Activated CD8-positive, alpha-beta memory T cell treated with anti-CD3 and anti-CD28 coated beads, Interleukin-2, amount 50 U/mL, for 48 hours (primary cell): Measurements from ENCODE around the gene VPS13D.
"Not testable (repeated sequence)": the region's sequence is repeated elsewhere in the genome, so short reads cannot be mapped to it uniquely, and the experiment has no call there.

Source experiments
- DNase-seq: peaks from one replicate; pipeline ENCODE4 v3.0.0-alpha.2; 2020

The VPS13D gene

DNA sequence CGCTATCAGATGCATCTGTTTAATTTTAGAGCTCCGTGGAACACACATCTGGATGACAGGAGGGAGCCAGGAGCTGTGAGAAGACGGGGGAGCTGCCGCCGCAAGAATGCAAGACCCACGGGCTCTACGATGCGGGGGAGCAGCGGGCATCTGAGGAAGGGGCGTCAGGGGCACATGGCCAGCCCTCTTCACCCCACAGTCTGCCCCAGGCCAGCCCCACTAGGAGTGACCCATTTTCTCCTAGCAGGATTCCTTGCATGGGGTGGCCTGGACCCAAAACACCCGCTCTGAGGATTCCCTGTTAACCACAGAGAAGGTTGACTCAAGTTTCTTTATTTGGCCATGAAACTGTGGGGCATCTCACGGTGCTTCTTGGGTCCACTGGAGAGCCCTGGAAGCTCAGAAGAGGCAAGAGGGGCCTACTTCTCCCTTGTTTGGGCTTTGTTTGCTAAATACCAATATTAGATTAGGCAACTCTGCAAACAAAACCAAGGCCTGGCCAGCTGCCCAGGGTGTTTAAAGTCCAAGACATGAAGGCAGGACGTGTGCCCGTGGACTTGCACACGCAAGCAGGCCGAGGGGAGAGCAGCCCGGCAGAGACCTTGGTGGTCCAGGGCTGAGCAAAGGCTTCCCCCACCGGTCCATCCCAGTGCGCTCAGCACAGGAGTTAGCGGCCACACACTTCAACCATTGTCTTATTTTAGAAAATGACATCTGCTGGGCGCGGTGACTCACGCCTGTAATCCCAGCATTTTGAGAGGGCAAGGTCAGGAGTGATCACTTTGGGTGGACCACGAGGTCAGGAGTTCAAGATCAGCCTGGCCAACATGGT, 298.4 kb downstream of the VPS13D start:
- DNase-seq = no peak

DNA sequence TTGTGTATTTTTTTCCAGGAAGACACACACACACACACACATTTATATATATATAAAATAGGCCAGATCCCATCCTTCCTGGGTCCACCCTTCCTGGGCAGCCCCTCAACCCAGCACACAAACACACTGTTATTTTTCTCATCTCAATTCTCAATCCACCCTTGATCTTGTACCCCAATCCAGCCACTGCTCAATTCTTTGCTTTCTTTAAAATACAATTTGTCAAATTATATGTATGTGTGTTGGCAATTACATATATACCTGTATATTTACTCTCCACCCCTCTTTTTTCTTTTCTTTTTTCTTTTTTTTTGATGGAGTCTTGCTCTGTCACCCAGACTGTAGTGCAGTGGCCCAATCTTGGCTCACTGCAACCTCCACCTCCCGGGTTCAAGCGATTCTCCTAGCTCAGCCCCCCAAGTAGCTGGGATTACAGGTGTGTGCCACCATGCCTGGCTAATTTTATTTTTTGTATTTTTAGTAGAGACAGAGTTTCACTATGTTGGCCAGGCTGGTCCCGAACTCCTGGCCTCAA, 299.9 kb downstream of the VPS13D start:
- DNase-seq = no peak

DNA sequence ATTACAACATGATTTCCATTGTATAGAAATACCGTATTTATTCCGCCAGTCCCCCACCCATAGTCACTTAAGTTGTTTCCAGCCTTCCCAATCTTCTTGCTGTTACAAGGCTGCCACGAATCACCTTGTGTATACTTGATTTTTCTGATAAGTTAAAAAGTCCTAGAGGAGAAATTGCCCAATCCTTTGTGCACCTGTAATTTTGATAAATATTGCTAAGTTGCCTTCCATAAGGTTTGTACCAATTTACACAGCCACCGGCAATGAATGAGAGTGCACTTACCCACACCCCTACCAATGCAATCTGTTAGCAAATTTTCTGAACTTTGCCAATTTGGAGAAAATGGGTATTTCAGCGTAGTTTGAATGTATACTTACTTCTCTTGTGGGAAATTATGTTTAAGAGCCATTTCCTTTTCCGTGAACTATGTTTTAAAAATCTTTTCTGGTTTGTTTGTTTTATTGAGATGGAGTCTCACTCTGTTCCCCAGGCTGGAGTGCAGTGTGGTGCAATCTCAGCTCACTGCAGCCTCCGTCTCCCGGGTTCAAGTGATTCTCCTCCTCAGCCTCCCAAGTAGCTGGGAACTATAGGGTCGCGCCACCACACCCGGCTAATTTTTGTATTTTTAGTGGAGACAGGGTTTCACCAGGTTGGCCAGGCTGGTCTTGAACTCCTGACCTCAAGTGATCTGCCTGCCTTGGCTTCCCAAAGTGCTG, 300.8 kb downstream of the VPS13D start:
- no peak for DNase-seq

DNA sequence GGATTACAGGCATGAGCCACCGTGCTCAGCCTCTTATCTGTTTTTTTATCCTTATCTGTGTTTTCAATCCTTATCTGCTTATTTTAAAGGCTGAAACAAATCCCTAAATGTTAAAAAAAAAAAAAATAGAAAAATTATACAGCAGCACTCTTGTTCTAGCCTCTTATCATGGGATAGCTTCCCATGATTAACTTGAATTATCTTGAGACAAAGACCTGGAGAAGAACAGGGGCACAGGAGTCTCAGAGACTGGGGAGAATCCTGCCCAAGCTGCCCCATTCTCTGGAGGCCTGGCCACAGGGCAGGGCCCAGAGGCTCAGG, 301.3 kb downstream of the VPS13D start:
- DNase-seq = no peak

DNA sequence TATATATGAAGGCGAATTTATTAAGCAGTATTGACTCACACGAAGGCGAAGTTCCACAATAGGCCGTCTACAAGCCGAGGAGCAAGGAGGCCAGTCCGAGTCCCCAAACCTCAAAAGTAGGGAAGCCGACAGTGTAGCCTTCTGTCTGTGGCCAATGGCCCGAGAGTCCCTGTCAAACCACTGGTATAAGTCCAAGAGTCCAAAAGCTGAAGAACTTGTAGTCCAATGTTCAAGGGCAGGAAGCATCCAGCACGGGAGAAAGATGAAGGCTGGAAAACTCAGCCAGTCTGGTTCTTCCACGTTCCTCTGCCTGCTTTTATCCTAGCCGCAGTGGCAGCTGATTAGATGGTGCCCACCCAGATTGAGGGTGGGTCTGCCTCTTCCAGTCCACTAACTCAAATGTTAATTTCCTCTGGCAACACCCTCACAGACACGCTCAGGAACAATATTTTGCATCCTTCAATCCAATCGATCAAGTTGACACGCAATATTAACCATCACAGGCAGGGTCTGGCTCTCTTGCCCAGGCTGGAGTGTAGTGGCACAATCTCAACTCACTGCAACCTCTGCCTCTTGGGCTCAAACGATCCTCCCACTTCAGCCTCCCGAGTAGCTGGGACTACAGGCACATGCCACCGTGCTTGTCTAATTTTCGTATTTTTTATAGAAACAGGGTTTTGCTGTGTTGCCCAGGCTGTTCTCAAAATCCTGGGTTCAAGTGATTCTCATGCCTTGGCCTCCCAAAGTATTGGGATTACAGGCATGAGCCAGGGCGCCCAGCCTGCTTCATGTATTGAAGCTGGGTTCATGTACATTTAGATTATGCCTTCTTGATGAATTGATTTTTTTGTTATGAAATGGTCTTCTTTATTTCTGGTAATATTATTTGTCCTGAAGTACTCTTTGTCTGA, 302.8 kb downstream of the VPS13D start:
- DNase-seq = no peak

DNA sequence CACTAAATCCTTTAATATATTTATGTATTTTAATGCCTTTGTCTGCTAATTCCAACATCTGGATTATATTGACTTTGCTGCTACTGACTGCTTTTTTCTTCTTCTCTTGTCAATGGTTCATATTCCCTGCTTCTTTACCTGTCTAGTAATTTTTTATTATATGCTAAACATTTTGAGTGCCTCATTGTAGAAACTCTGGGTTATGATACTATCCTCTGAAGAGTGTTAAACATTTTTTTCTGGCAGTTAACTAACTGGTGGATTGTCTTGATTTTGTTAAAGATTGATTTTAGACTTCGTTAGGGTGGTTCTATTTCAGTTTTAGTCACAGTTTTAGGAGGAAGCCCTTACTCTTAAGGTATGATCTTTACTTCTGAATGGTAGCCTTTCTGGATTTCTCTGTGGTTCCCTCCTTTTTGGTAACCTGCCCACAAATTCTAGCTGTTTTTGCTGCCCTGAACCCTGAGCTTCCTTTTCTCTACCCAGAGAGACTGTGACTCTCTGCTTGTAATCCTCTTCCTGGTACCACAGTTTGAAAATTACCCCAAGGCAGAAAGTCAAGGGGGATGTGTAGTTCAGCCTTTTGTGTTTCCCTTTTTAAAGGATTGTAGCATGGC, 306.3 kb downstream of the VPS13D start:
- DNase-seq = no peak

DNA sequence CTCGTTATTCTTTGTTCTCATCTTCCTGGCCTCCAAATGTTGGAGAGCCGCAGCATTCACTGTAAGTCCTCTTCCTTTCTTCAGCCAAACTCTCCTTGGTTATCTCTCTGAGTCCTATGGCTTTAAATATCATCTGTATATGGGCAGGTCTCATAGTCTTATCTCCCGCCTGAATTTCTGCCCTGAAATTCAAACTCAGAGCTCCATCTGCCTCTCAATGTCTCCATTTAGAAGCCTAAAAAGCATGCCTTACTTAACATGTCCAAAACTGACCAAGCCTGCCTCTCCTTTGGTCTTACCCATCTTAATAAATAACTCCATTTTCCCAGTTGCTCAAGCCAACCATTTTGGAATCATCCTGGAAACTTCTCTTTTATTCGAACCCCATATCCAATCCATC, 307.5 kb downstream of the VPS13D start:
- DNase-seq = no peak

DNA sequence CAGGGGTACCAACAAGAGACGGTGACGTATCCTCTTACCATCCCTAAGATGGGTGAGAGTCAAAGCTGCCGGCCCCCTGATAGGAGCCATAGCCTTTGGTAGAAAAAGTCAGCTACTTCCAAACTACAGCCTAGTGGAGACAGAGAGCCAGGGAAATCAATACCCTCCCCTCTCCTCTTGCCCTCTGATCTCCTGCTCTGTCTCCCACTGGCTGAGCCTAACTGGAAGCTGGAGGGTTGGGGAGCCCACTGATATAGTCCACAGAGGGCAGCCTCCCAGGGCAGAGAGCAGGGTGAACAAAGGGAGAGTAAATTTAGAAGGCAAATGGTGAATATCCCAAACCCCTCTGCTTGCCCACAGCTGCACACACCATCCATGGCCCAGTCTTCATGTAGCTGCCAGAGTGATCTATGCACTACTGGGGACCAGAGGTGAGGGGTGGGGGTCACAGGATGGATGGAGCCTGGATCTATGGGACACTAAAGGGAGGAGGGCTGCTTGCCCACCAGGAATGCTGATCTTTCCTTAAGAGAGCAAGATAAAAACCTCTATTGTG, 308.2 kb downstream of the VPS13D start:
- no peak for DNase-seq

DNA sequence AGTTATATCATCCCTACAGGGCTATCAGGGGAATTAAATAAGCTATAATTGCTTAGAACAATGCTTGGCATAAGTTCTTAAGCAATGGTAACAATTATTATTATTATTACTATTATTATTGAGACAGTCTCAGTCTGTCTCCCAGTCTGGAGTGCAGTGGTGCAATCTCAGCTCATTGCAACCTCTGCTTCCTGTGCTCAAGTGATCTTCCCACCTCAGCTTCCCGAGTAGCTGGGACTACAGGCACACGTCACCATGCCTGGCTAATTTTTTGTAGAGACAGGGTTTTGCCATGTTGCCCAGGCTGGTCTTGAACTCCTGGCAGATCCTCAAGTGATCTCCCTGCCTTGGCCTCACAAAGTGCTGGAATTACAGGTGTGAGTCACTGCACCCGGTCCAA, 308.7 kb downstream of the VPS13D start:
- DNase-seq = not testable (repeated sequence)

DNA sequence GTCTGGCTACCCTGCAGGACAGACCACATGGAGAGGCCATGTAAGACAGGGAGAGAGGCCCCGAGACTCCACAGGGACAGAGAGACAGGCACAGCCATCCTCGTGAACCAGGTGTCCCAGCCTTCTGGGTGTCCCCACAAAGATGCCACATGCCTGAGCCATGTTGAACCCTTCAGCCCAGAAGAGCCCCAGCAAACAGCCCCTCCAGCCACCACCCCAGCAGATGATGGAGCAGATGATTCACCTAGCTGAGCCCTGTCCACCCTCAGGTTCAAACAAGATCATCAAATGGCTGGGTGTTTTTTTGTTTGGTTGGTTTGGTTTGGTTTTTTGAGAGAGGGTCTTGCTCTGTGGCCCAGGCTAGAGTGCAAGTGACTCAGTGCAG, 309.5 kb downstream of the VPS13D start:
- no peak for DNase-seq

DNA sequence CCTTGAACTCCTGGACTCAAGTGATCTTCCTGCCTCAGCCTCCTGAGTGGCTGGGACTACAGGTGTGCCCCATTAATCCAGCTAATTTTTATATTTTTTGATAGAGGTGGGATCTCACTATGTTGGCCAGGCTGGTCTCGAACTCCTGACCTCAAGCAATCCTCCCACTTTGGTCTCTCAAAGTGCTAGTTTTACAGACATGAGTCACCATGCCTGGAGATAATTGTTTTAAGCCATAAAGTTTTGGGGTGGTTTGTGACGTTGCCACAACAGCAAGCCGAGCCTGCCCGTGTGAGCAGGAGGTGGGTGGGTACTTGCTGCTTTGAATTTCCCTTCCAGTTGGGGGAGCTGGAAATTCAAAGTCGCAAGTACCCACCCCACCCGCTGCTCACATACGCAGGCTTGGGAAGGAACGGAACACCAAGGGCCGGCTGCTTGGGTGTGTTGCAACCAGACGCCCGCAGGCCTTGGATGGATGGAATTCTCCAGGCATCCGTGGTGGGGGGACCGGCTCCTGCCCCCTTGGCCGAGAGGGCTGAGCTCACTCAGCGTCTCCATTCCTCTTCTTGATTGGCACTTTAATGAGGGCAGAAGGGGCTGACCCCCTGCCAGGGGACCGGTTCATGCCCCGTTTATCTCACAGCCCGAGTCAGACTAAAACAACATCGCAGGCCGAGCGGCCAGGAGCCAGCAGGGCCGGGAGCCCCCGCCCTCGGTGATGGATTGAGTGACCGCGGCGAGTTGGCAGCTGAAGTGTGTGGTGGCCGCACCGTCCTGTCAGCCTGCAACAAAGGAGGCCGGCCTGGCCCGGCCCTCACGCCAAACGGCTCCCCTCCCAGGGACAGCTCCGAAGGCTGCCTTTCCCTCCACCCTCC, 310.1 kb downstream of the VPS13D start:
- no peak for DNase-seq

DNA sequence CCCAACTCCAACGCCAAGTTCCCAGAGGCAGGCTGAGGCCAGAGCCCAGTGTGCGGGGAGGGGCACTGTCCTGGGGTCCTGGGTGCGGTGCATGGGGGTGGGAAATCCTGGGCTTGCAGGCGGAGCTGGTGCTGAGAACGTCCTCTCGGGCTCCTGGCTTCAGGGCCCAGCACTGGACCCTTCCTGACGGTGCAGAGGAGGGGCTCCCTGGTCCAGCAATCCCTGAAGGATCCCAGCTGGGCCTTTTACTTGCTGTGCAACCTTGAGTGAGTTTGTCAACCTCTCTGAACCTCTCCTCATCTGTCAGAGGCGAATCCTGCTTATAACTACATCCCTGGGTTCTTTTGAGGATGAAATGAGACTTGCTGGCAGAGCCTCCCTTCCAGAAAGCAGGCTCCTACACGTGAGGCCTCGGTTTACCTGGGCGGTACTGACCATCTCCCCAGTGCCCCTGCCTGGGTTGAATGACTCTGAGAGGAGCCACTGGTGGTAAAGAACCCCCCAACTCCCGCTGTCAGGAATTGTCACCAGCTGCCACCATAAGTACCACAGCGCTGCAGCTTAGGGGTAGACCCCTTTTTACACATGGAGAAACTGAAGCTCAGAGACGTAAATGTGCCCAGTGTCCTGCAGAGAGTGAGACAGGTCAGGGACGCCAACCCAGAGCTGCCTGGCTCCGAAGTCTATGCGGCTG, 310.9 kb downstream of the VPS13D start:
- no peak for DNase-seq

DNA sequence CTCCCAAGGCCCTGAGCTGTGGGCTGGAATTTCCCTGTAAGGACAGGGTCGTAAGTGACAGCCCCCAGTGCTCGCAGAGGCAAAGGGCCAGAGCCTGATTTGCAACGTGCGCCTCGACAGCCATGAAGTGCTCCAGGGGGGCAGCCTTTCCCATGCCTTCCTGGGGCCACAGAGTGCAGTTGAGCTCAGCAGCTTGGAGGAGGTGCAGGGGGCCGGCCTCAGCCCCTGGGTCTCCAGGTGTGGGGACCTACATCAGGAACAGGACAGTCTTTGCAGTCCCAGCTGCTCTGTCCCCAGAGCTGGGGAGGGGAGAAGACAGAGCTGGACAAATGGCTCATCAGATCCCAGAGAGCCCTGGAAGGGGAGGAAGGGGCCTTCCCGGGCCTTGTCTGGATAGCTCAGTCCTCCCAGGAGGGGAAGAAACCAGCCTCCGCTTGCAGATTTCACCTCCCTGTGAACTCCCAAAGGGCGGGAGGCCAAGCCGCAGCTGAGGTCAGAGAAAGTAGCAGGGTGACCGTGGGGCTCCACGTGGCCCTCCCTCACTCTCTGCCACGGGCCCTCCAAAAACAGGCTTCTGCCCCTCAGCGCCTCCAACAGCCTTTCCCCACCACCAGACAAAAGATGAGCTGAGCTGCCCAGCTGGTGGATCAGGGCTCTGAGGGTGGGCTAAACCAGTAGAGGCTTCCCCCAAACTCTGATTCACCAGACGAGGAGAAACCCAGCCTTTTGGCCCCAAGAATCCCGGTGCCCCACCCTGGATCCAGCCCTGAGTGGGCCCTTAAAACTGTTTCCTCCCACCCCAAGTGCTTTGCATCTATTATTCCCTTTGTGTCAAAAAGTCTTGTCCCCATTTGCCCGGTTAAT, 311.7 kb downstream of the VPS13D start:
- no peak for DNase-seq

DNA sequence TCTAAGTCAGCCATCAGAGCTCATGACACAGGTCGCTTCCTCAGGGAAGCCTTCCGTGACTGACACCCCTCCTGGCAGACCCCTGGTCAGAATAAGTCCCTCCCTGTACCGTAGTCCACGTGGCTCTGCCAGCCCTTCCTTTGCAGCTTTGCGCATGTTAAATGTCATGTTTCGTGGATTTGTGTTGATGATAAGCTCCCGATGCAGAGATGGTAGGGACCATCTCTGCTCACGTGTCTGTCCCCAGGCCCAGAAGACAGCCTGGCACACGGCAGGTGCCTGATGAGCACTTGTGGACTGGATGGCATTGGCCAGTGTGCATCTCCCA, 312.3 kb downstream of the VPS13D start:
- no peak for DNase-seq

DNA sequence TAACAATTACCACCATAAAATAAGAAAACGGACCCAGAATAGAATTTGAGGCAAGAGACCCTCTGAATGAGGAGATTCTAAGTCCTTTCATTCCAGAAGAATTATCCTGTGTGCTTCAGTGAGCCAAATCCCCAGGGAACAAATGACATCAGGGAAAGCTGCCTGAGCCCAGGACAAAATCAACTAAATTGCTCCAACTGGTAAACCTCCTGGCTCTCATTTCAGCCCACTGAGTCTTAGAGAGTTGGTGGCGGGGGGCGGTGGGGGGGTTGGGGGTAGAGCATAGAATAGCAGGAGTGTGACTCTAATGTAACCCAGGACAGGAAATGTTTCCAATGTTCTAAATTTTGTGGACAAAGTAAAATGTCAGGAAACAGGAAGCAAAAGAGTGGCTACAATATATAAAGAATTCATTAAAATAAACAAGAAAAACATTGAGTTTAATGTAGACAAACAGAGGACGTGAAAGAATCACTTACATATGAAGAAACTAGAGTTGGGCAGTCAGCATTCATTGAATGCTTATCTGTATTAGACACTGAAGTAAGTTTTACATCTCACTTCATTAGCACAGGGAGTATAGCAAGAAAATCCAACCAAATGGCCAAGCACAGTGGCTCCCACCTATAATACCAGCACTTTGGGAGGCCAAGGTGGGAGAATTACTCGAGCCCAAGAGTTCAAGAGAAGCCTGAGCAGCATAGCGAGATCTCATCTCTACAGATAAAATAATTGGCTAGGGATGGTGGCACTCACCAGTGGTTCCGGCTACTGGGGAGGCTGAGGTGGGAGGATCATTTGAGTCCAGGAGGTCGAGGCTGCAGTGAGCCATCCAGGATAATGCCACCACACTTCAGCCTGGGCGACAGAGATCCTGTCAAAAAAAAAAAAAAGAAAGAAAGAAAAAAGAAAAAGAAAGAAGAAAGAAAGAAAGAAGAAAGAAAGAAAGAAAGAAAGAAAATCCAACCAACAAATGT, 313.1 kb downstream of the VPS13D start:
- no peak for DNase-seq

DNA sequence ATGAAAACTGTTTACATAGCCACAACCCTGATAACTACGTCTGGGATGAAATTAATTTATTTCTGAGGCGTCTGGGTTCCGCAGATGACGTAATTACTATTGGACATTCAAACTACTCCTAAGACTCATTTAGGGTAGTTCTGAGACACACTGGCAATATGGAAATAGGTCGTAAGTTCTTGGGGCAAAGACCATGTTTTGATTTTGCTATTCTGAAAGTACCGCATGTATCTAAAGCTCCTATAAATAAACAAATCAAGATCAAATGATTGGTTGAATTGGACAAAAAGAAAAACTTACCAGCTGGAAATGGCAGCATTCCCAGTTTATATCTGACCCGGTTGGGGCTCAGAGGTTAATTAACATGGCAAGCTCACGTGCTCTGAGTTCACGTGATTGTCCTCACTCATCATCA, 313.9 kb downstream of the VPS13D start:
- no peak for DNase-seq

DNA sequence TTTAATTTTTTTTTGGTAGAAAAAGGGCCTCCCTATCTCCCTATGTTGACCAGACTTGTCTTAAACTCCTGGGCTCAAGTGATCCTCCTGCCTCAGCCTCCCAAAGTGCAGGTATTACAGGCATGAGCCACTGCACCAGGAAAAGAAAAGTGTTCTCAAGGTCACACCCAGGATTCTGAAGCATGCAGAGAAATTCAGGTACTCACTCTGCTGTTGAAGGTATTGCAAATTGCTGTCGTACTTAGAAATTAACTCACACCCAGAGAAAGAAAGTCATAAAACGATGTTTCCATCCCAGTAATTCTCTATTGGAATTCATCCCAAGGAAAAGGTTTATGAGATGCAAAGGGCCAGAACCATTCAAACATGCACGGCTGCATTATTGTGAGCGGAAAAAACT, 314.5 kb downstream of the VPS13D start:
- DNase-seq = no peak

DNA sequence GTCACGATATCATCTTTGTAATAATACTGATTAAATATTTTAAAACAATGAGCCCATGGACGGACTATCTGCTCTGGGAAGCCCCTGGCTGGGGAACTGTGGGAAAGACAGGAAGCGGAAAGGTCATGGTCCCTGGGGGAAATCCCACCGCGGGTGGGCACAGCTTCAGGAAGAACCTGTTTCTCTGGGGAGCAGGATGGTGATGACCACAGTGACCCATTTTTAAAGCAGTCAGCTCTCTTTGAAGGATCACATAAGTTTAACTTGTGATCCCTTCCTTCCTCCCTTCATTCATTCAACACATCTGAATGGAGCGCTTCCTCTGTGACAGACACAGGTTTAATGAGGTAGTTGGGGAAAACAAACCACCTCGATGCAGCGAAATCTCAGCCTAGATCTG, 315.2 kb downstream of the VPS13D start:
- DNase-seq = no peak
